ENCODE data around the gene NDUFAF8. TPM values are rescaled to one million over a fixed set of nuclear protein-coding genes. Genes with fewer than 3 reads are reported as not detected.

The NDUFAF8 gene
- total RNA-seq, 4 donors from 2014 or later = 22.0 to 67.0 (median 34.3) TPM

- Histone ChIP-seq H3K36me3 (peaks cover 15 to 99% (median 34%) of the 10 kb centered on the region in 3 donors), H3K27ac (no peak overlapping the region), H3K9me3 (no peaks in the 10 kb centered on the region), H3K27me3 (no peaks in the 10 kb centered on the region), H3K4me3 (no peak overlapping the region), H3K4me1 (peaks cover 8 to 13% (median 9%) of the 10 kb centered on the region in 3 donors)
- TF ChIP-seq POLR2A (IDR thresholded peaks at IDR 0.05) = no peak
- TF ChIP-seq CTCF (IDR thresholded peaks at IDR 0.05) = no peak
- intact Hi-C loops (cut with DNase I) = no loop called here
- 74 to 80% methylated on average over 11 to 12 of the region's 12 CpGs for WGBS, 2 donors
- no peak for DNase-seq
Measured at GRCh38 chr17:81272616-81273015, 33.5 kb downstream of the NDUFAF8 start.

- Histone ChIP-seq H3K27ac (no peak overlapping the region), H3K4me1 (peaks cover 10 to 25% (median 12%) of the 10 kb centered on the region in 3 donors), H3K9me3 (no peaks in the 10 kb centered on the region), H3K27me3 (no peaks in the 10 kb centered on the region), H3K36me3 (peaks cover 15 to 96% (median 37%) of the 10 kb centered on the region in 3 donors), H3K4me3 (no peak overlapping the region)
- intact Hi-C loops (cut with DNase I) = no loop called here
- DNase-seq = no peak
- no peak for TF ChIP-seq POLR2A (IDR thresholded peaks at IDR 0.05)
- 91 to 93% methylated on average over 23 to 24 of the region's 31 CpGs for WGBS, 2 donors
Measured at GRCh38 chr17:81273698-81274470, 34.8 kb downstream of the NDUFAF8 start.

- Histone ChIP-seq H3K4me3 (no peak overlapping the region), H3K9me3 (no peaks in the 10 kb centered on the region), H3K36me3 (peaks cover 15 to 96% (median 41%) of the 10 kb centered on the region in 3 donors), H3K27me3 (no peaks in the 10 kb centered on the region), H3K4me1 (peaks cover 10 to 25% (median 12%) of the 10 kb centered on the region in 3 donors), H3K27ac (no peak overlapping the region)
- intact Hi-C loops (cut with DNase I) = no loop called here
- 97 to 100% methylated on average over 6 to 10 of the region's 14 CpGs for WGBS, 2 donors
- TF ChIP-seq POLR2A (IDR thresholded peaks at IDR 0.05) (no peak), CTCF (IDR thresholded peaks at IDR 0.05) (no peak)
- DNase-seq = no peak
Measured at GRCh38 chr17:81274471-81274855, 35.3 kb downstream of the NDUFAF8 start.

GRCh38 chr17:81276781-81277180 is 37.7 kb downstream of the NDUFAF8 start:
- no peak for DNase-seq
- H3K27ac ChIP-seq = peak overlapping the region in 1 of 4 donors; percentile 66
- H3K4me1 ChIP-seq = peaks cover 10 to 25% (median 12%) of the 10 kb centered on the region in 3 donors
- TF ChIP-seq POLR2A (IDR thresholded peaks at IDR 0.05) = no peak
- TF ChIP-seq CTCF (IDR thresholded peaks at IDR 0.05) = no peak
- H3K4me3 ChIP-seq = no peak overlapping the region
- no peaks in the 10 kb centered on the region for H3K9me3 ChIP-seq
- no peaks in the 10 kb centered on the region for H3K27me3 ChIP-seq
- intact Hi-C loops (cut with DNase I) = no loop called here
- WGBS, 2 donors = 38 to 57% methylated on average over 5 to 10 of the region's 11 CpGs
- peaks cover 15 to 97% (median 34%) of the 10 kb centered on the region in 3 donors for H3K36me3 ChIP-seq

- DNase-seq = no peak
- peaks cover 21 to 97% (median 39%) of the 10 kb centered on the region in 3 donors for H3K36me3 ChIP-seq
- peaks cover 10 to 25% (median 12%) of the 10 kb centered on the region in 3 donors for H3K4me1 ChIP-seq
- intact Hi-C loops (cut with DNase I) = no loop called here
- no peaks in the 10 kb centered on the region for H3K27me3 ChIP-seq
- no peaks in the 10 kb centered on the region for H3K9me3 ChIP-seq
- no peak for TF ChIP-seq CTCF (IDR thresholded peaks at IDR 0.05)
- TF ChIP-seq POLR2A (IDR thresholded peaks at IDR 0.05) = no peak
- WGBS, 2 donors = 25% methylated on average over 5 of the region's 18 CpGs; no CpG with 5 or more reads in 1 of the 2 donors
- peak overlapping the region in 3 of 4 donors; percentile 22 to 47 (median 27) for H3K4me3 ChIP-seq
- peak overlapping the region; percentile 19 to 69 (median 57) for H3K27ac ChIP-seq
Measured at GRCh38 chr17:81277421-81277820, 38.3 kb downstream of the NDUFAF8 start.

Measured in esophagus squamous epithelium (tissue), 5 donors.